Stimulated activated CD4-positive, alpha-beta T cell treated with anti-CD3 and anti-CD28 coated beads, TNF-alpha, amount 100 ng/mL, for 24 hours (primary cell): ENCODE measurements around the gene SHROOM1.

ENCODE experiments used
- DNase-seq, 3 experiments: peaks; one replicate each; pipeline ENCODE4 v3.0.0-alpha.2; 2020; ENCODE audit warnings: low read depth in 3 of 3

The SHROOM1 gene

DNA sequence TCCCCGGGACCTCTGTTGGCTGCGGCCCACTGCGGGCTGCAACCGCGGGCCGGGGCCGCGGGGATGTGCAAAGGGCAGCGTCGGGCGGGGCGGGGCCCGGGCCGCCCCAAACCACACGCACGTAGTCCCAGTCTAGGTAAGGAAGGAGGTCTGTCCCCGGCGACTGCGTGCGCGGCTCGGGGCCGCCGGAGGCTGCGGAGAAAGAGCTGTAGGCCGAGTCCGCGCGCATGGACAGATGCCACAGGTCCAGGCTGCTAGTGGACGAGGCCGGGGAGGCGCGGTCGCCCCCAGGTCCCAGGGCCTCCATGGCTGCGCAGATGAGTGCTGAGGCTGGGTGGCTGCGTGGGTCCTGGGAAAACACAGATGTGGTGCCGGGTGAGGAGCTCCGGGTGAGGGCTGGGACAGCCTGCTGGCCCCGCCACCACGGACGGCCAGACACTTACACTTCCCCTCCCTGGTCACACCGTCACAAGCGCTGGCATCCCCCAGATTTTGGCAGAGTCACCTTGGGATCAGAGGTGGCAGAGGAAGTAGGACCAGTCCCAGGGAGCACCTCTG is 4.5 kb downstream of the SHROOM1 start:
- DNase-seq: peak in 1 of 3 experiments; percentile 22

DNA sequence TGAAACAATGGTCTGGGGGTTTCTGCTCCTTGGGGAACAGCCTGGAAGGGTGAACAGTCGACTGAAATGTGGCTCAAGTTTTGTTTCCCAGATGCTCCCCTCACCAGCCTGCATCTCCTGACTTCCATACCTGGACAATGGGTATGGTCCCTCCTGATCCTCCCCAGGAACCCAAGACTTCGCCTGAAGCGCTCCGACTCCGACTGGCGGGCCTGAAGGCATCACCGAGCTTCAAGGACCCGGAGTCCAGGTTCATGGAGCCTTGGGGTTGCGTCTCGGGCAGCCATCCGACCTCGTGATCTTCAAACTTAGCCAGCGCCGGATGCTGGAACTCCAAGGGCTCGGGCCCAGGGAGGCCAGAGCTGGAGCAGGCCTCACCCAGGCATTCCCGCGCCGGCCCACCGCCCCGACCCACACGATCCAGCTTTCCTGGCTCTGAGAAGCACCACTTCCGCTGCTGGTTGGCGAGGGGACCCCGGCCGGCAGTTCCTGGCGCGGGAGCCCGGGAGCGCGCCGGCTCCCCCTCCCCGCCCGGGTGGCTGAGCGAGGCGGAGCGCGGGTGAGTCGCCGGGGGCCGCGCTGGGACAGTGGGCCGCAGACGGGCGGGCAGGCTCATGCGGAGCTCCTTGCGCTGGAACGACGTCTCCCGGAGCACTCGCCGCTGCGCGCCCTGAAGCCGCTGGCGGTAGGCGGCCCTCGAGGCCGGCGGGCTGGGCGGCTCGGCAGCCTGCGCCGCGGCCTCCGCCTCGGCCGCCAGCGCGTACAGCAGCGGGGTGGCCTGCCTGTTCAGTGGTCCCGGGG is 5.2 kb downstream of the SHROOM1 start:
- peak in 1 of 3 experiments; percentile 16 for DNase-seq

DNA sequence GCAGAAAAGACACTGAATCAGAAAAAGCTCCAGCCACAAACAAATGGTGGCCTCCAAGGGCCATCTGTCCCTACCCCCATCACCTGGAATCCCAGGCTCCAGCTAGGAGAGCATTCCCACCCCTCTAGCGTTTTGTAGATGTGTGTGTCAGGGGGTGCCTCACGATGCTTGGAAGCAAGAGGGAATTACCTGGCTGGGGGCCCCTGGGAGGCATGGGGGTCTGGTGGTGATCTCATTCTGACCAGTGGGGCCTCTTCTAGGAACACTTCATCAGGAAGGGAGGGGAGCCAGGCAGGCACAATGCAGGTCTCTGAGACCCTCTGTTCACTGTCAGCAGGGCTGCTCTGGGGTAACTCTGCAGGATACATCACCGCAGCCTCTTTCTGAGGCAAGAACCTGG is 6.0 kb downstream of the SHROOM1 start:
- no peak for DNase-seq

DNA sequence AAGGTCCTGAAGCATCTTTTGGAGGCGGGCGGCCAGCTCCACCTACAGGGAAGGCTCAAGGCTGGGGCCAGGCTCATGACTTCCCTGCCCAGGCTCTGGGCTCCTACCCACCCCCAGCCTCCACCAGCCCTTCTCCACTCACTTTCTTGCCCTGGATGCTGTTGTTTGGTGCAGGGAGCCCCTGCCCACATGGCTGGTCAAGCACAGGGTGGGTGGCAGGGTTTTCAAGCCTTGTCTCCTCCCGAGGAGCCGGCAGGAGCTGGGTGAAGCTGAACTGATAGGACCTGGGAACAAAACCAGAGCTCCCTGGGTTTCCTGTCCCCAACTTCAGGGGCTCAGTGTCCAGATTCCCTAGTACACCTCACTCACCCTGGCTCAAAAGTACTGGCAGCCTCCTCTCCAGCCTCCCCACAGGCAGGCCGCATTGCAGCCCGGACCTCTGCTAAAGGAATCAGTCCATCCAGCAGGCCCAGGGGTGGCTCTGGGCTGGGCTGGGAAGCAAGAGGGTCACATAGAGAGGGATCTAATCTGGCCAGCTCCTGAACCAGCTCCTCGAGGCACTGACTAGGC is 6.9 kb downstream of the SHROOM1 start:
- DNase-seq: no peak

DNA sequence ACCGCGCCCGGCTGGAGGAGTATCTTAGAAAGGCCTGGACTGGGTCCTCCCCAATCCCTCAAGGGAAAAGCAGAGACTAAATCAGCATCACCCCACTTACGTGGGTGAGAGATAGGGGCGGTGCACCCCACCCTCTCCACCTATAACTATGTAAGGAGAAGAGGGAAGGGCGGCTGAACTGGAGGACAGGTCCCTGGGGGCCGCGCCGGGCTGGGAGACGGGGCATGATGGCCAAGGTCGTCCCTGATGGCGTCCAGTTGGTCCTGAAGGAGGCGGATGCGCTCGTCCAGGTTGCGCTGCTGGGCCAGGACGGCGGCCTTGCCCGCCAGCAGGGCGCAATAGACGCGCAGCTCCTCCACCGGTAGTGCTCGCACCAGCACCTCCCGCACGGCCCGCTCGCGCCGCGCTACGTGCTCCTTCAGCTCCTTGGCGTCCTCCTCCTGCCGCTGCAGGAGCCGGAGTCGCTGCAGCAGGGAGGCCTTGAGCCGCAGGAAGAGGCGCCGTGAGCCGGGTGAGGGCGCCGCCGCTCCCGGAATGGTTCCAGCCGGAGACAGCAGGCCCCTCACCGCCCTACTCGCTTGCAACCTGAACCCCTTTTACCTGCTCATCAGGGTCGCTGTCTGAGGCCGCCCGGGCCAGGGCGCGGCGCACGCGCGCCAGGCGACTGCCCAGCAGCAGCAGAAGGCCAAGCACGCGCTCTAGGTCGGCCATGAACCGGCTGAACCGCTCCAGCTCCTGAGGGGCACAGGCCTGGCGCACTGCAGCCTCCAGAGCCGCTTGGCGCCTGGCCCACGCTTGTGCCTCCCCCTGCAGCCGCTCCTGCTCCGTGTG is 7.6 kb downstream of the SHROOM1 start:
- DNase-seq: peak in 1 of 3 experiments; percentile 33

DNA sequence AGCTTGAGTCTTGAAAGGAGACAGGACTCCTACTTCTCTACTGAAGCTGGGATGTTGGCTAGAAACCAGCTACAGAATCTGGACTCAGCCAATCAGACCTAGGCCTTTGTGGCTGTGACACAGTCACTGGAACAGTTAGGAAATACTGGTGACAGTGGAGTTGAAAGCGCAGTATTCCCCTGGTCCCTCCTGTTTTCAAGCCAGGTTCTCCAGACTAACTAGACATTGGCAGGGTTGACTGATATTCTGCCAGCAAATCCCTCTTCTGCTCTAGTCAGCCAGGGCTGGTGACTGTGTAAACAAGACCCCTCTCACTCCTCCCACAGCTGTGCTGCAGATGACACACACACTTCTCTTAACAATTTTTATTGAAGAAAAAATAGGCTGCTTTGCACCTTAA is 8.7 kb downstream of the SHROOM1 start:
- DNase-seq: no peak

DNA sequence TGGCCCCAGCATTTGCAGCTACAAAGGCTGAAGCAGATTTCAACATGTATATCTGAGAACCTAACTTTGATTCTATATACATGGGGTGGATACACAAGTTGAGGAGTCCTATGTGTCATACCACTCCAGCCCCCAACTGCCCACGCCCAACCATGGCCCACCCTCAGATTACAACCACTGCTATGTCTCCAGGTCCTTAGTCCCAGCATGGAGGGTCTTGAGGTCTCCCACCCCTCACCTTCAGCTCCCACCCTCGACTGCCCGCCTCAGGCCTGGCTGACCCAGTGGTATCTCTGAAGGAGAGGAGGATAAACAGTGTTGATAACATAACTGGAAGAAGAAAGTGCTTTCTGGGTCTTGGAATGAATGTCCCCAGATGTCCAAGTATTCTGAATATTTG is 9.1 kb downstream of the SHROOM1 start:
- DNase-seq: no peak

DNA sequence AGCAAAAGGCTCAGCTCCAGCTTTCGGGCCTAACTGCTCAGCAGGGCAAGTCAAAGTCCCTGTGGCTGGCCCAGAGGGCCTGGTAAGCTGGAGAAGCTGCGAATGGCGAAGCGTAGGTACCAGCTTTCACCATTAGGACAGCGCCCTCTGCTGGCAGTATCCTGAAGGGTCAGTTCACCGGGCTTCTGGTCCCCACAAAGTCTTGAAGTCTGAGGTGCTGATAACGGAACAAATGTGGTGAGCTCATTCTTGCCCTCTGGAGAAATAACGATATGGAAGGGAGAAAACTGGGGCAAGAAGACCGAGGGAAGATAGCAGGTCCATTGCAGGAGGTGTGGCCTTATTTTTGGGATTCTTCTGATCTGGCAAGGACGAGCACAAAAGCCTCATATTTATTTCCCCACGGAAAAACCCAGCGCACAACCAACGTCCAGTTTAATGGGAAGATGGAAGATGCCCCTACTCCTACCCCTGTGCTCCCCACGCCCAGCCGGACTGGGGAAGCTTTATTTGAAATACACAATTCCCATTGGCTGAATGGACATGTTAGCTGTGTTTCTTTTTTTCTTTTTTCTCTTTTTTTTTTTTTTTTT is 10.2 kb downstream of the SHROOM1 start:
- DNase-seq: peak; percentile 74 to 90 (median 85)

DNA sequence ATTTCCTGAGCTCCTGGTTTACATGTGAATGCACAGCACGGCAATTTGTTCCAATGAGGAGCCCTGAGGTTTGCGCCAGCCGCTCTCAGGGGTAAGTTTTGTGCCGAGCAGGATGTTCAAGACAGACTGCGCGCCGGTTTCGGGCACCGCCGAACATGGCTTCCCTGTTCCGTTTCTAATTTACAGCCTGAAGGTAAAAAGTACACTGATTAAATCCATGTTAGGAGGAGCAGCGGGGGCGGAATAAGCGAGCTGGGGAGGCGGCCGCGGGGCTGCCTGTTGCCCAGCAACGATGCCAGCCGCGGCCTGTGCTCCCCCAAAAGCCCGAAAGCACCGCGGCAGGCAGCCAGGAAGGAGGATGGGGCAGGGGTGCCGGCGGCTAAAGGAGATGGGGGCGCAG is 11.0 kb downstream of the SHROOM1 start:
- DNase-seq: no peak

DNA sequence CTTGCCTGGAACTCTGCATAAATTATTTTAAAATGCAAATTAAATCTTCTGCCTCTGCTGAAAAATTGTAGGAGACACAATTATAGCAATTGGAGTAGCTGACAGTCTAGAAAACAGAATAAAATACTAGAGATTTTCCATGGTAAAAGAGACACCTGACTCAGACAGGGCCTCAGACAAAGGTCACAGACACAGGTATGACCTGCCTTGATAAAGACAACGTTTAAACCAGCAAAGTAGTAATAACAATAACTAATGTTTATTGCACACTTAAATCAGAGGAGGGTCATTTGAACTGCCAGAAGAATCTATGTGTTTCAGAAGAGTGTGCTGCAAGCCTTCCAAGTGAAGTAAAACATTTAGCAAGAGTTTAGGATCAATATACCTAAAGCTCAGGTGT is 13.4 kb downstream of the SHROOM1 start:
- no peak for DNase-seq

DNA sequence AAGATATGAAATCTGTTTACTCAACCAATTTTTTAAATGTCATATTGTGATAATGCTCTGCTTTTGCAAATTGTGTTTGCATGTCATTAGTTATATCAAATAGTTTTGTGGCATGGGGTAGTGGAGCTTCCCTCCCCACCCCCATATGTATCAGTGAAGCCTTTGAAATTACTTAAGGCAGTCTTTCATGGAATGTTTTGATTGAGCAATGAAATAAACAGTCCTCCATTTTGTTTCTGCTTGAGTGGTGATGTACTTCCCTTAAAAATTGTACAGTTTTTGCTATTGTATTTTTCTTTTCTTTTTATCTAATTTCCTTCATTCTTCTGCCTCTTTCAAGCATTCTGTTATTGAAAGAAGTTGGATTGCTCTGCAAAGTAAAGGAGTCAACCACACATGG is 13.9 kb downstream of the SHROOM1 start:
- no peak for DNase-seq

DNA sequence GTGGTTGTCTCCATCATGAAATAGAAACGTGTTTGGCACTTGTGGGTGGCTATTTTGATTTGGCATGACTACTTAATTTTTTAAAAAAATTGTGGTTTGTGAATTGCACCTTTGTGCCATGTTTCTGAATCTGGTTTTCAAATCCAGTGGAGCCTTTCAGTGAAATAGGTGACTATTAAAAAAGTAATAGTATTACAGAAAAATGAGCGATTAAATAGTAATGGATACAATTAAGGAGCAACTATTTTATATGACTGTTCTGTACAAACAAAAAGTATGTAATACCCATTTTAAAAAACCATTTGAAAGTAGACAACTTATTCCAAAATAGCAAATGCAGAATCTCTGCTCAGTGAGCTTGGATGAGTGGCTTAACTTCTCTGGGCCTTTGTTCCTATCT is 14.4 kb downstream of the SHROOM1 start:
- no peak for DNase-seq

DNA sequence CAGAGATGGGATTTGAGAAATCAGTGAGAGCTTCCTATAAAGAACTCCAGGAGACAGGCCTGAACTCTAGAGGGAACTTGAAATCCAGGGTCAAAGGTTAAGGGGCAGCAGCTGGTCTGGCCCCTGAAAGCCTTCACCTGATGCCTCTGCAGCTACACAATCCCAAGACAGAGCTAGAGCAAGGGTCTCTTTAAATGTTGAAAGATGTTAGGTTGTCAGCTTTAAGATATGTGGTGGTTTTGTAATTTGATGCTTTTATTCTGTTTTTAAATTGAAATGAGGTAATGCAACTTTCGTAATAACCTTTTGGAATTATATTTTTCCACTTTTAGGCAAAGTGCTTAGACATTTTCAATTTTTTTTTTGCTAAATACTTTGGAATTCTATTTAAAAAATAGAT is 15.0 kb downstream of the SHROOM1 start:
- no peak for DNase-seq

DNA sequence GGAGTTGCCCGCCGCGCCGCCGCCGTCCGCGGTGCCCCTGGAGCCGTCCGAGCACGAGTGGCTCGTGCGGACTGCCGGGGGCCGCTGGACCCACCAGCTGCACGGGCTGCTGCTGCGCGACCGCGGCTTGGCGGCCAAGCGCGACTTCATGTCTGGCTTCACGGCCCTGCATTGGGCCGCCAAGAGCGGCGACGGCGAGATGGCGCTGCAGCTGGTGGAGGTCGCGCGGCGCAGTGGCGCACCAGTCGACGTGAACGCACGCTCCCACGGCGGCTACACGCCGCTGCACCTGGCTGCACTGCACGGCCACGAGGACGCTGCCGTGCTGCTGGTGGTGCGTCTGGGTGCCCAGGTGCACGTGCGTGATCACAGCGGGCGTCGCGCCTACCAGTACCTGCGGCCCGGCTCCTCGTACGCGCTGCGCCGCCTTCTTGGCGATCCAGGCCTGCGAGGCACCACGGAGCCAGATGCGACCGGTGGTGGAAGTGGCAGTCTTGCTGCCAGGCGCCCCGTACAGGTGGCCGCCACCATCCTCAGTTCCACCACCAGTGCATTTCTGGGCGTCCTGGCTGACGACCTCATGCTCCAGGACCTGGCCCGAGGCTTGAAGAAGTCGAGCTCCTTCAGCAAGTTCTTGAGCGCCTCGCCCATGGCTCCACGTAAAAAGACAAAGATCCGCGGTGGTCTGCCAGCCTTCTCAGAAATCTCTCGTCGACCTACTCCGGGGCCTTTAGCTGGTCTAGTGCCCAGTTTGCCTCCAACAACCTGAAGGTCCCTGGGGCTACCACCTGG is 15.7 kb downstream of the SHROOM1 start:
- no peak for DNase-seq

DNA sequence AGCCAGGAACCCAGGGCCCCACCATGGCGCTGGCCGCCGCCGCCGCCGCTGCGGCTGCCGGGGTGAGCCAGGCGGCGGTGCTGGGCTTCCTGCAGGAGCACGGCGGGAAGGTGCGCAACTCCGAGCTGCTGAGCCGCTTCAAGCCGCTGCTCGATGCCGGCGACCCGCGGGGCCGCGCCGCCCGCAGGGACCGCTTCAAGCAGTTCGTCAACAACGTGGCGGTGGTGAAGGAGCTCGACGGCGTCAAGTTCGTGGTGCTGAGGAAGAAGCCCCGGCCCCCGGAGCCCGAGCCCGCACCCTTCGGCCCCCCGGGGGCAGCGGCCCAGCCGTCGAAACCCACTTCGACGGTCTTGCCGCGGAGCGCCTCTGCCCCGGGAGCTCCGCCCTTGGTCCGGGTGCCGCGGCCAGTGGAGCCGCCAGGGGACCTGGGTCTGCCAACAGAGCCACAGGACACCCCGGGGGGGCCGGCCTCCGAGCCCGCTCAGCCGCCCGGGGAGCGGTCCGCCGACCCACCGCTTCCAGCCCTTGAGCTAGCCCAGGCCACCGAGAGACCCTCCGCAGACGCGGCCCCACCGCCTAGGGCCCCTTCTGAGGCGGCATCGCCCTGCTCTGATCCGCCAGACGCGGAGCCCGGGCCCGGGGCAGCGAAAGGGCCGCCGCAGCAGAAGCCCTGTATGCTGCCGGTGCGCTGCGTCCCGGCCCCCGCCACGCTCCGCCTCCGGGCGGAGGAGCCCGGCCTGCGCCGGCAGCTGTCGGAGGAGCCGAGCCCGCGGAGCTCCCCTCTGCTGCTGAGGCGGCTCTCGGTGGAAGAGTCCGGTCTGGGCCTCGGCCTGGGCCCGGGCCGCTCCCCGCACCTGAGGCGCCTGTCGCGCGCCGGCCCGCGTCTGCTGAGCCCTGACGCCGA is 16.6 kb downstream of the SHROOM1 start:
- peak in 1 of 3 experiments; percentile 27 for DNase-seq

DNA sequence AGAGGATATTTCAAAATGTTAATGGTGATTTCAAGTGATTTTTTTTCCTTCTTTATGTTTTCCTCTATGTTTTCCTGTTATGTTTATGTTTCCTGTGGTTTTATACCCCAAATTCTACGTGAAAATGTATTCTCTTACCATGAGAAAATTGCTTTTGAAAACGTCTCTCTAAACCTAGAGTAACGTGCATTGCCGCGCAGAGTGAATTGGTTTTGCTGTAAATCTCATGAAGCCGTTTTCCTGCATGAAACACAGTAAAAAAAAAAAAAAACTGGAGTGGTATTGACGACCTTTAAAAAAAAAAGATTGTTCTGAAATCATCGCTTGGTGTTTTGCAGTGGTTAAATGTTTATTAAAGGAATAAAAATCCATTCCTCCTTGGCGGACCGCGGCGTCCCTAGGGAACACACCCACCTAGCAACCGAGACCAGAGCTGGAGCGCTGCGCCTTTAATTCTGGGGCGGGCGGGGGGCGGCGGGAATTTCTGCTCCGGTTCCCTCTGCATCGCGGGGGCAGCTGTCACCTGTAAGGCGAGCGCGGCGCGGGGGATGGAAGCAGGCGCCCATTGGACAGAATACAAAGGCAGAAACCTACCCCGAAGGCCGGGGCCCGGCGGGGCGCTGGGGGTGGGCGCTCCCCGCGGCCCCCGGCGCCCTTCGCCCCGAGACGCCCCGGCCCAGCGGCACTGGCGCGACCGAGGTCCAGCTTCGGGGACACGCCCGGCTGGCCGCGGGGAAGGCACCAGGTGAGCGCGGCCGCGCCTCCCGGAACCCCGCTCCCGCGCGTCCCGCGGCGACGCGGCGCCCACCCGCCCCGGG is 17.5 kb downstream of the SHROOM1 start, which contains the start of gene SOWAHA:
Gene SOWAHA (plus strand): TSS at position 522 of the 818 bp plus-strand sequence. CDS start 320 bp downstream, outside the sequence.
- no peak for DNase-seq

DNA sequence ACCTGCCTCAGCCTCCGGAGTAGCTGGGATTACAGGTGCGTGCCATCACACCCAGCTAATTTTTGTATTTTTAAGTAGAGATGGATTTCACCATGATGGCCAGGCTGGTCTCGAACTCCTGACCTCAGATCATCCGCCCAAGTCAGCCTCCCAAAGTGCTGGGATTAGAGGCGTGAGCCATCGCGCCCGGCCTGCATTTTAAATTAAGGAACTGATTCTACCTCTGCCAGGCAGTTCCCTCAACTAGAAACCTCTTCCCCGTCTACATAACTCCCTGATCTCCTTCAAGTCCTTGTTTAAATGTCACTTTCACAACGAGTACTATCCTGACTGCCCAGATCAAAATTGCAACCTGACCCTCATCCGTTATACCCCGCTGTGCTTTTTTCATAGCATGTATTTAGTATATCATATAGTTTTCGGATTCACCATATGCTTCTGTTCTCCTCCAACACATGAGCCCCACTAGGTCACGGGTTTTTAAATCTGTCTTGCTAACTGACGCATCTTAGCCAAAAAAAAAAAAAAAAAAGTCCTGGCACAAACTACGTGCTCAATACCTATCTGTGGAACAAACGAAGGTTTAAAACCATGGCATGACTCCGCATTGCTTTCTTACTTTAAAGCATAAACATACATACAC is 18.2 kb downstream of the SHROOM1 start:
- DNase-seq: no peak

DNA sequence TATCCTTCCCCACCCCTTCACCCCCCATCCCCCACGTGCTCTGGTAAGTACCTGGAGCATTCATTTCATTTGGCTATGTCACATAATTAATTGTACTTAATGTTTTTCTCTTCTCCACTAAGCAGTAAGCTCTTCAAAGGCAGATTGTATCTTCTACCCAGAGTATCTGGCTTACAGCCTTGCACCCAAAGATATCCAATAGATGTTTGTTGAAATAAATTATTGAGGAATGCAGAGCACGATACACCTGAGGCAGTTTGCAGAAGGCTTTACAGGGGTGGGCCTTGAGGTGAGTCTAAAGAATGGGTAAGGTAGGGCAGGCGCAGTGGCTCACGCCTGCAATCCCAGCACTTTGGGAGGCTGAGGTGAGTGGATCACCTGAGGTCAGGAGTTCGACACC is 19.8 kb downstream of the SHROOM1 start:
- DNase-seq: no peak

DNA sequence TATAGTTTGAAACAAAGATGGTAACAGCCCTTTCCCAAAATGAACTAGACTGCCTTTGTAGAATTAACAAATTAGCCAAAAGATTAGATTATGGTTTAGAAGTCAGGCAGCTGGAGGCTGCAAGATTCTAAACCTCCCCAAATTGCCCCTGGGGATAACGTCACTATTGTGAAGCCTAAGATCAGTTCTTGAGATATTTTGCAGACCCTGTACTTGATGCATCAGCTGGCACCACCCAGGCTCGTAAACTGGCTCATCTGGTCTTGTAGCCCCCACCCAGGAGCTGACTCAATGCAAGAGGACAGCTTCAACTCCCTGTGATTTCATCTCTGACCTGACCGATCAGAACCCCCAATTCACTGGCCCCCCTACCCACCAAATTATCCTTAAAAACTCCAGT is 21.6 kb downstream of the SHROOM1 start:
- DNase-seq: no peak
